HEK293T (cell line): ENCODE measurements around the gene ZNF614.

Source experiments
- BHLHE40 ChIP-seq: fragments of 450-650 bp; IDR thresholded peaks from 2 replicates; pipeline ENCODE4 v1.6.1; 2016; ENCODE audit warnings: mild to moderate bottlenecking, moderate library complexity, borderline replicate concordance
- FOXA1 ChIP-seq: fragments of 450-650 bp; IDR thresholded peaks from 2 replicates; pipeline ENCODE4 v1.6.1; 2016; ENCODE audit warnings: mild to moderate bottlenecking
- FOXK2 ChIP-seq: fragments of 450-650 bp; IDR thresholded peaks from 2 replicates; pipeline ENCODE4 v1.6.1; 2016; ENCODE audit warnings: mild to moderate bottlenecking
- FOXM1 ChIP-seq: fragments of 450-650 bp; IDR thresholded peaks from 2 replicates; pipeline ENCODE4 v1.6.1; 2017; ENCODE audit warnings: mild to moderate bottlenecking, borderline replicate concordance
- SP1 ChIP-seq: fragments of 450-650 bp; IDR thresholded peaks from 2 replicates; pipeline ENCODE4 v1.6.1; 2017
- SUZ12 ChIP-seq: fragments of 450-650 bp; IDR thresholded peaks from 2 replicates; pipeline ENCODE4 v1.6.1; 2016; ENCODE audit warnings: mild to moderate bottlenecking
- TF ChIP-seq, protein P1 (sequence below): fragments of 450-650 bp; IDR thresholded peaks from 2 replicates; pipeline ENCODE4 v1.6.1; 2016

DNA sequence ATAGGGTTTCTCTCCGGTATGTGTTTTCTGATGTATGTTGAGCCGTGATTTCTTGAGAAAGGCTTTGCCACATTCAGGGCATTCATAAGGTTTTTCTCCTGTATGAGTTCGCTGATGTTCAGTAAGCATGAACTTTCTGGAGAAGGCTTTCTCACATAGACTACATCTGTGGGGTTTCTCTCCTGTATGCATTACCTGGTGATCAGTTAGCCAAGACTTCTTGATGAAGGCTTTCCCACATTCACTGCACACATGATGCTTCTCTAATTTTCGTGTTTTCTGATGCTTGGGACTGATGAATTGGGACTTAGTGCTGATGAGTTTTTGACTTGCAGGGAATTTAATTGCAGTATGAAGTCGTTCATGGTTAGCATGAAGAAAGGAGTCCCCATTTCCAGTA is 62.6 kb downstream of the ZNF614 start:
- TF ChIP-seq SUZ12 (no peak), BHLHE40 (no peak), FOXM1 (no peak), FOXK2 (no peak), SP1 (no peak), FOXA1 (no peak)
- TF ChIP-seq, protein P1, sequence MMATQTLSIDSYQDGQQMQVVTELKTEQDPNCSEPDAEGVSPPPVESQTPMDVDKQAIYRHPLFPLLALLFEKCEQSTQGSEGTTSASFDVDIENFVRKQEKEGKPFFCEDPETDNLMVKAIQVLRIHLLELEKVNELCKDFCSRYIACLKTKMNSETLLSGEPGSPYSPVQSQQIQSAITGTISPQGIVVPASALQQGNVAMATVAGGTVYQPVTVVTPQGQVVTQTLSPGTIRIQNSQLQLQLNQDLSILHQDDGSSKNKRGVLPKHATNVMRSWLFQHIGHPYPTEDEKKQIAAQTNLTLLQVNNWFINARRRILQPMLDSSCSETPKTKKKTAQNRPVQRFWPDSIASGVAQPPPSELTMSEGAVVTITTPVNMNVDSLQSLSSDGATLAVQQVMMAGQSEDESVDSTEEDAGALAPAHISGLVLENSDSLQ, result no peak
